NCI-H1048 (cell line): ENCODE results near the gene NRXN3.

Experiments used
- DNase-seq: peaks from one replicate; lab custom pipeline; 2025; lab: John Stamatoyannopoulos, UW

The NRXN3 gene

GRCh38 chr14:79829405-79830166 is 1659.4 kb downstream of the NRXN3 start:
- no peak for DNase-seq

- DNase-seq: no peak
Observed at GRCh38 chr14:79831195-79831892, 1661.2 kb downstream of the NRXN3 start.

- no peak for DNase-seq
Observed at GRCh38 chr14:79833781-79834180, 1663.6 kb downstream of the NRXN3 start.

GRCh38 chr14:79834868-79835267 is 1664.7 kb downstream of the NRXN3 start:
- DNase-seq: no peak

GRCh38 chr14:79836577-79836976 is 1666.4 kb downstream of the NRXN3 start:
- DNase-seq: no peak

- no peak for DNase-seq
Observed at GRCh38 chr14:79837699-79838098, 1667.5 kb downstream of the NRXN3 start.

- DNase-seq: no peak
Observed at GRCh38 chr14:79840103-79840502, 1669.9 kb downstream of the NRXN3 start.

- DNase-seq: no peak
Observed at GRCh38 chr14:79840831-79841230, 1670.7 kb downstream of the NRXN3 start.

- no peak for DNase-seq
Observed at GRCh38 chr14:79841433-79841832, 1671.3 kb downstream of the NRXN3 start.

- no peak for DNase-seq
Observed at GRCh38 chr14:79842270-79842669, 1672.1 kb downstream of the NRXN3 start.

GRCh38 chr14:79852950-79853744 is 1683.0 kb downstream of the NRXN3 start:
- DNase-seq: no peak

- no peak for DNase-seq
Observed at GRCh38 chr14:79855789-79856188, 1685.6 kb downstream of the NRXN3 start.

- no peak for DNase-seq
Observed at GRCh38 chr14:79856381-79856780, 1686.2 kb downstream of the NRXN3 start.

- DNase-seq: no peak
Observed at GRCh38 chr14:79861111-79861510, 1690.9 kb downstream of the NRXN3 start.

GRCh38 chr14:79862045-79862444 is 1691.9 kb downstream of the NRXN3 start:
- no peak for DNase-seq

GRCh38 chr14:79871136-79871535 is 1701.0 kb downstream of the NRXN3 start:
- DNase-seq: no peak

GRCh38 chr14:79878229-79878628 is 1708.1 kb downstream of the NRXN3 start:
- DNase-seq: no peak

- DNase-seq: no peak
Observed at GRCh38 chr14:79878785-79879184, 1708.6 kb downstream of the NRXN3 start.

- DNase-seq: no peak
Observed at GRCh38 chr14:79881299-79881698, 1711.1 kb downstream of the NRXN3 start.

GRCh38 chr14:79890527-79890926 is 1720.4 kb downstream of the NRXN3 start:
- DNase-seq: no peak

- DNase-seq: no peak
Observed at GRCh38 chr14:79896009-79896408, 1725.8 kb downstream of the NRXN3 start.

GRCh38 chr14:79899610-79900009 is 1729.4 kb downstream of the NRXN3 start:
- no peak for DNase-seq

GRCh38 chr14:79904497-79904896 is 1734.3 kb downstream of the NRXN3 start:
- DNase-seq: no peak
